HG02943 (cell line): ENCODE data around the gene GRM3.
"Not testable (repeated sequence)": the region's sequence is repeated elsewhere in the genome, so short reads cannot be mapped to it uniquely, and the experiment has no call there.

Experiments
- ATAC-seq: cut with Tn5 transposase; IDR thresholded peaks from one replicate; pipeline ENCODE4 v1.9.1; 2021; ENCODE audit warnings: mild to moderate bottlenecking, low read depth, moderate library complexity; ENCODE audit not compliant: unreplicated experiment

GRM3 gene

DNA sequence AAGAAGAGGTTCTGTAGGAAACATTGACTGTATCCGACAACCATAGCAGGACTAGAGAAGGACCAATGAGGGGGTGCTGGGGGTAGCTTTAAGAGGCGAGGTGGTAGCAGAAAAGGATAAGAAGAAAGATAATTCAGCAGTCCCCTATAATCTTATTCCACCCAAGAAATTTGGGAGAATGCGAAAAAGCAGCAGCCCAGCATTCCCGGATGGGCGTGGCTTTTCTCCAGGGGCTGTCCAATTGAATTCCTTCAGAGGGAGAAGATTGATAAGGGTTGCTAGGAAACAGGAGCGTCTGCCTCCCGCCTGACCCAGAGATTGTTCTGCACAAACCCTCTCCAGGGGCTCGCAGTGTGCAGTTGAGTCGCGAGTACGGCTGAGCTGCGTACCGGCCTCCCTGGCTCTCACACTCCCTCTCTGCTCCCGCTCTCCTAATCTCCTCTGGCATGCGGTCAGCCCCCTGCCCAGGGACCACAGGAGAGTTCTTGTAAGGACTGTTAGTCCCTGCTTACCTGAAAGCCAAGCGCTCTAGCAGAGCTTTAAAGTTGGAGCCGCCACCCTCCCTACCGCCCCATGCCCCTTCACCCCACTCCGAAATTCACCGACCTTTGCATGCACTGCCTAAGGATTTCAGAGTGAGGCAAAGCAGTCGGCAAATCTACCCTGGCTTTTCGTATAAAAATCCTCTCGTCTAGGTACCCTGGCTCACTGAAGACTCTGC is at the start of gene GRM3:
TSS of gene GRM3 (plus strand) at position 349 of the 721 bp plus-strand sequence. CDS start 121,237 bp downstream, outside the sequence.
- no peak for ATAC-seq

- ATAC-seq = no peak
Measured at GRCh38 chr7:86598311-86598710, 45.4 kb upstream of the GRM3 start.

- no peak for ATAC-seq
Measured at GRCh38 chr7:86598721-86599120, 45.0 kb upstream of the GRM3 start.

GRCh38 chr7:86600506-86601290 is 43.0 kb upstream of the GRM3 start:
- ATAC-seq = no peak

- ATAC-seq = not testable (repeated sequence)
Measured at GRCh38 chr7:86615711-86616110, 28.0 kb upstream of the GRM3 start.

GRCh38 chr7:86644282-86645224 is 844 bp downstream of the GRM3 start:
- no peak for ATAC-seq

GRCh38 chr7:86645225-86645608 is 1.5 kb downstream of the GRM3 start:
- no peak for ATAC-seq

- ATAC-seq = no peak
Measured at GRCh38 chr7:86645676-86646276, 2.1 kb downstream of the GRM3 start.

DNA sequence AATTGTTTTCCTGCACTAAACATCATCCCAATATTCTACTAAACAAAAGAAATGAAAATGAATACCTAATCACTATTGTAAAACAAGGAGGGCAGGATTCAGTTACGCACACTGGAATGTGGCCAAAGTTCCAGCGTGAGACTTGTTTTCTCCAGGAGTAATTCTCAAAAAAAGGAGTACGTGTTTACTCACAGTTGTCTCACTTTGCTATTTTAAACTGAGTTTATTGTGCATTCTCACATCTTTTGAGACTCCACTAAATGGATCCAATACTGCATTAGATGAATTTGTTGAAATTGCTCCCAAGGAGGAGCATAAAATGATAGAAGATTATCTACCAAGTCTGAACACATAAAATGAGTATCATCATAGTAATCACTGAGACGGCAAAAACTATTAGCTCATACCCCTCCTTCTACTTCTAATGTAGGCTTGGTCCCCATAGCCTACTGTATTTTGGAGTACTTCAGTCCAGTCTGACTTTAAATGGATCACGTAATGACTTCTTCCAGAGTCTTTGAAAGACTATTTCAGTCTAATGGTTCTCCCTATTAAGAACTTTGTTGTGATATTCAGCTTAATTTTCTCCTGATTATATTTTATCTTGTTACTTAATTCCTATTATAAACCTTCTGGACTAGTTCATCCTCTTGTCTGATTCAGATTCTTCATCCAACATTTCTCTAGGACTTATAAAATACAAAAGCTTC is 3.8 kb downstream of the GRM3 start:
- no peak for ATAC-seq

DNA sequence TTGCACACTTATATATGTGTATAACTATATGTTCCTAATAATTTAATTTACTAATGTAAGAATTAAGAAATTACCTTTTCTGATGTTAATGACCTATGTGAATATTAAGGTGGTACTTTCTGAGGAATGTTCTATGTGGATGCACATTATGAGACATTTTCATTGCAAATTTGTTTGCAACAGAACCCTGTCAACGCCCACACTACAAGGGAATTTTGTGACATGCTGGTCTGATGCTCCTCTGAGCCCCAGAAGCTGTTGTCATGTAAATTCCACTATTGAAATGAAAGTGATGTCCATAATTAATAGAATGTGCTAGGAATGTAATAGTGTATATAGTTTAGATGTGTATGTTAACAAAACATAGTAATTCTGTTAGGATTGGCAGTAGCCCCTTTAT is 4.5 kb downstream of the GRM3 start:
- no peak for ATAC-seq

- no peak for ATAC-seq
Measured at GRCh38 chr7:86653919-86654659, 10.4 kb downstream of the GRM3 start.

DNA sequence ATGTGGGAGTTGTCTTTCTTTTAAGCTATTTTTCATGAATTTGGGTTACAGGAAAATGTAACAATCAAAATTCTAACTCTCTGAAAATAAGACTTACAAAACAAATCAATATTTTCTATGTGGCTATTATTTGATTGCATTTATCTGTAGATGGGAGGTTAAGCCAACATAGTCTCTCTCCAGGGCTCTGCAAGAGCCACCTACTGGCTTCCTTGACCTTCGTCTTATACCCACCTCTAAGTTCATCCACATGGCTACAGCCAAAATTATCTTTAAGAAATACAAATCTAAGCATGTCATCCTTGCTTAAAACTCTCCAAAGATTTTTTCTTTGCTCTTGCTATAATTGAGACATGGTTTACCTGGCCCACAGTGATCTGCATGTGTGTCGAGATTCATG is 14.2 kb downstream of the GRM3 start:
- no peak for ATAC-seq

- ATAC-seq = no peak
Measured at GRCh38 chr7:86660950-86661462, 17.3 kb downstream of the GRM3 start.

GRCh38 chr7:86664486-86664885 is 20.8 kb downstream of the GRM3 start:
- no peak for ATAC-seq

DNA sequence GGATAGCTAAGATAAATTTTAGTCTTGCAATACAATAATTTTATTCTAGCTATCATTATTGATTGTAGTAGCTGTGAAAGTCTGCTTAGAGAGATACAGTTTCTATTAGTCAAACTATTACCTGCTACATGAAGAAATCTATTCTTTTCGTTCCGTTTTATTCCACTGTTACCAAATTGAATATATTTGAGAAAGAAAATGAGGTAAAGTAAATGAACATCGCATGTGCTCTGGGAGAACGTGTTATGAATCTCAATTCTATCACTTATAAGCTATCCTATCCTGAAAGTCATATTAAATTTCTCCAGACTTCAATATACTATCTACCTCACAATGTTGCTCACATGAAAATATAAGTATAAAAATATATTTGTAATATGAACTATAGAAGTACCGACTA is 21.3 kb downstream of the GRM3 start:
- ATAC-seq = no peak

DNA sequence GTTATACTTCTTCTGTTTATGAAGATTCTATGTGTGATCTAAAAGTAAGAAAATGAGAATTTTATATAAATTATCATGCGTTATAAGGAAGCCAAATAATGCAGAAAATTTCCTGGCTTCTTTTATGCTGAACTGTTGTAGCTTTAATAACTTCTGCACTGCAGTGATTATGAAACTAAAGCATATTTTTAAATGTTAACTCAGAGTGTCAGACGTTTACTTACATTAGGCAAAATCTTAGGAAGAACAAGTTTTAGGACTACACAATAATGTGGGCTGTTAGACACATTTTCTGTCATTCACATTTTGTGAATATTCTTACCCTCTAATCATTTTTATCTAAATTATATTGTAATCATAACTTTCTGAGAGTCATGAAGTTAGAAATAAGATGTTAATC is 22.0 kb downstream of the GRM3 start:
- no peak for ATAC-seq

- ATAC-seq = no peak
Measured at GRCh38 chr7:86667732-86668131, 24.0 kb downstream of the GRM3 start.

GRCh38 chr7:86668315-86668714 is 24.6 kb downstream of the GRM3 start:
- ATAC-seq = no peak

- ATAC-seq = no peak
Measured at GRCh38 chr7:86687831-86688230, 44.1 kb downstream of the GRM3 start.
